Measurements from ENCODE around the gene EDEM3.
A peak's percentile ranks its signal among the peaks of the same experiment; 100 is the strongest.
"Not testable (repeated sequence)": the region's sequence is repeated elsewhere in the genome, so short reads cannot be mapped to it uniquely, and the experiment has no call there.

Gene EDEM3

GRCh38 chr1:184734980-184735379, 19.7 kb downstream of the EDEM3 start:
- no peak for DNase-seq

GRCh38 chr1:184724843-184725242, 29.8 kb downstream of the EDEM3 start:
- DNase-seq, result no peak

- peak; percentile 10 for DNase-seq
These were observed 38.5 kb downstream of the EDEM3 start for GRCh38 chr1:184716158-184716557.

GRCh38 chr1:184709418-184709817, 45.2 kb downstream of the EDEM3 start:
- DNase-seq, result no peak

- no peak for DNase-seq
These were observed 46.5 kb downstream of the EDEM3 start for GRCh38 chr1:184708084-184708676.

- no peak for DNase-seq
These were observed 49.4 kb downstream of the EDEM3 start for GRCh38 chr1:184705271-184705670.

GRCh38 chr1:184701816-184702215, 52.8 kb downstream of the EDEM3 start:
- no peak for DNase-seq

GRCh38 chr1:184698969-184699368, 55.7 kb downstream of the EDEM3 start:
- no peak for DNase-seq

GRCh38 chr1:184698016-184698415, 56.6 kb downstream of the EDEM3 start:
- DNase-seq, result peak; percentile 54

- DNase-seq, result no peak
These were observed 58.3 kb downstream of the EDEM3 start for GRCh38 chr1:184696403-184696802.

GRCh38 chr1:184695023-184695422, 59.6 kb downstream of the EDEM3 start:
- peak; percentile 26 for DNase-seq

GRCh38 chr1:184693011-184693410, 61.6 kb downstream of the EDEM3 start:
- DNase-seq, result peak; percentile 89

GRCh38 chr1:184691719-184692324, 62.8 kb downstream of the EDEM3 start:
- DNase-seq, result peak; percentile 68

- no peak for DNase-seq
These were observed 68.1 kb downstream of the EDEM3 start for GRCh38 chr1:184686540-184686939.

GRCh38 chr1:184685116-184685515, 69.5 kb downstream of the EDEM3 start:
- no peak for DNase-seq

- DNase-seq, result no peak
These were observed 70.2 kb downstream of the EDEM3 start for GRCh38 chr1:184684285-184685074.

GRCh38 chr1:184682956-184683355, 71.7 kb downstream of the EDEM3 start:
- DNase-seq, result no peak

- DNase-seq, result not testable (repeated sequence)
These were observed 73.9 kb downstream of the EDEM3 start for GRCh38 chr1:184680611-184681225.

GRCh38 chr1:184679472-184679871, 75.2 kb downstream of the EDEM3 start:
- not testable (repeated sequence) for DNase-seq

- DNase-seq, result no peak
These were observed 77.3 kb downstream of the EDEM3 start for GRCh38 chr1:184677344-184677743.

GRCh38 chr1:184673305-184673704, 81.4 kb downstream of the EDEM3 start:
- DNase-seq, result no peak

- no peak for DNase-seq
These were observed 82.5 kb downstream of the EDEM3 start for GRCh38 chr1:184672013-184672726.

GRCh38 chr1:184669391-184669790, 85.3 kb downstream of the EDEM3 start:
- DNase-seq, result no peak
